ENCODE results near the gene PKP4. TPM values are rescaled to one million over a fixed set of nuclear protein-coding genes. Genes with fewer than 3 reads are reported as not detected.
"Not testable (repeated sequence)": the region's sequence is repeated elsewhere in the genome, so short reads cannot be mapped to it uniquely, and the experiment has no call there.

Gene PKP4
- polyA plus RNA-seq, 4 donors: 146 to 181 (median 163) TPM

GRCh38 chr2:158668001-158668765 lies 211.4 kb downstream of the PKP4 start:
- peak in 2 of 4 donors; percentile 23 to 40 for DNase-seq (ENCODE audit: low read depth in 4 of 4, low spot score in 3 of 4)

GRCh38 chr2:158670292-158670691 lies 213.5 kb downstream of the PKP4 start:
- no peak for DNase-seq (ENCODE audit: low read depth in 4 of 4, low spot score in 3 of 4)

- no peak for DNase-seq (ENCODE audit: low read depth in 4 of 4, low spot score in 3 of 4)
Observed at GRCh38 chr2:158671360-158672245, 214.9 kb downstream of the PKP4 start.

GRCh38 chr2:158676295-158676694 lies 219.5 kb downstream of the PKP4 start:
- no peak for DNase-seq (ENCODE audit: low read depth in 4 of 4, low spot score in 3 of 4)

GRCh38 chr2:158676696-158677095 lies 219.9 kb downstream of the PKP4 start:
- no peak for DNase-seq (ENCODE audit: low read depth in 4 of 4, low spot score in 3 of 4)

DNA sequence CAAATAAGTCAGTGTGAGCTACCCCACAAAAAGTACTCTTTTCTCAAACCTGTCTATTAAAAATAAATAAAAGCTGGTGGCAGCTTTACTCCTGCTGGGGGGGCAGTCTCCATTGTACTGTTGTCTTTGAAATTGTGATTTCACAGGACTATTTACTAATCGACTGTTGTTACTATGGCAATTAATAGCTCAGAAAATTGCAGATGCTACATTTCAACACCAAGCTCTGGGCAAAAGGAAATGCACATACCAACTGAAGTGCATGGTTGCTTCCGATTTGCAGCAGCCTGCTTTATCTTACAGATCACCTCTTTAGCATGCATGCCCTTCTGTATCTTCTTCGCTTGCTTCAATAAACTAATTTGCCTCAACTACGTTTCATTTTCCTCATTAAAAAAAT lies 220.8 kb downstream of the PKP4 start:
- no peak for DNase-seq (ENCODE audit: low read depth in 4 of 4, low spot score in 3 of 4)

DNA sequence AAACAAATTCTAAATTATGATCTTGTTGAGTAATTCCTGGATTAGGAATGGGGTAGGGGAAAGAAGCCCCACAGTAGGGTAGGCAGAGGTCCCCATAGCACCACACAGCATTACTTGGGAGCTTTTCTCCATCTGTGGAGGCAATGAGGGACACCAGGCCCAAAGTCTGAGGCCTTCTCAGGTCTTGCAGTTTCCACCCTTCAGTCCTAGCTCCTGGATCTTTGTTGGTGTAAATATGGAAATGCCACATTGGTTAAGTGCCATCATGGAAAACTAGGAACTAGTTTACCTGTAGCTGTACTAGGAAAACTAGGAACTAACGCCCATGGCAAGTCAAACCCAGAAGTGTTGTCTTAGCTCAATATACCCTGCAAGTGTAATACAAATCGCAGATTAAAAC lies 225.1 kb downstream of the PKP4 start:
- no peak for DNase-seq (ENCODE audit: low read depth in 4 of 4, low spot score in 3 of 4)

DNA sequence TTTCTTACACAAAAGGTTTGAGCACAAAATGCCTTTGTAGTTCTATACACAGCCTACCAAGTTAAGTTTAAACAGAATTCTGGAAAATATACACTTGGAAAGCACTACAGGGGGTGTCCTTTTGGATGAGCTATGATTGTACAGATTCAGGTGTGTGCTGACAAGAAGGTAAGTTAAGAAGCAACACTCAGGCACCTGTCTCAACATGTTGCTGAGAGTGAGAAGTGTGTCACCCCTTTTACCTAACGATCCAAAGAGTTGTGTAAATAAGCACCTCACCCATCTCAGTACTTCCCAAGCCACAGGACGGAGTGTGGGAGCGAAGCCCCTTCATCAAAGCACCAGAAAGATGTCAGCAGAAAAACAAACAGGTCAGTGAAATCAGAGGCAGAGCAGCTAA lies 228.9 kb downstream of the PKP4 start:
- no peak for DNase-seq (ENCODE audit: low read depth in 4 of 4, low spot score in 3 of 4)

DNA sequence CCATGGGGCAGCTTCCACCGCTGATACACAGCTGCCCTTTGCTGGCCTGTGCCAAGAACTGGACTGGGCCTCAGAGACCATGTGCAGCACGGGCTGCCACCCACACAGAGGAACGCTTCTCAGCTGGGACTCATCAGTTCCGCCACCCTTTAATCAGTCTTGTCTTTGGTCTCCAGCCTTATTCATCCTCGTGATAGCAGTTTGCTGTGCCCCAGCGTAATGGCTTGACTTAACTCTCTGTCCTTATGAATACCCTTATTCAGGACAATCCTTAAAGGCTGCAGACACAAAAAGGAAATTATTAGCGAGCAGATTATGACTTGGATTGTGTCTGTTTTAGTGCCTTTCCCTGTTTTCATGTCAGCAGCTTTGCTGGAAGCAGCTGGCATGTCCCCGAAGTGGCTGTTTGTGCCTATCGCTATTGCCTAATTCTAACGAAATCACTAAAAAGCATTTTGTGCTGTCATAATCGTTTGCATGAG lies 229.5 kb downstream of the PKP4 start:
- no peak for DNase-seq (ENCODE audit: low read depth in 4 of 4, low spot score in 3 of 4)

- no peak for DNase-seq (ENCODE audit: low read depth in 4 of 4, low spot score in 3 of 4)
Observed at GRCh38 chr2:158687315-158687714, 230.6 kb downstream of the PKP4 start.

DNA sequence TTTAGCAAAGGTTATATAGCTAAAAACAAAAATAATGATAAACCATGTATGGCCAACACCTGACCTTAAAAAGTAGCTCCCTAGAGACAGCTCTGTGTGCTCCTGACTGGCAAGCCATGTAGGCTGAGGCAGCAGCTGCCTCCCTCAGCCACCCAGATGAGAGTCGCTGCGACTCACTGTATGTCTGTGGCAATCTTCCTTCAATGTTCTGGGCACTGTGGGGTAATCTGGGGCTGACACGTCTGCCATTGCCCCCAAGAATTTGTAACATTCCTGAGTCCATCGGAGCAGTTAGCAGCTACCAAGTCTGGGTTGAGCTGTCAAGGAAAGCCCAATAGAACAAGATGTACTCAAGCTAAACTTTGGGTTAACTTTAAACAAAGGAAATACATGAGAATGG lies 232.0 kb downstream of the PKP4 start:
- DNase-seq (ENCODE audit: low read depth in 4 of 4, low spot score in 3 of 4): no peak

- no peak for DNase-seq (ENCODE audit: low read depth in 4 of 4, low spot score in 3 of 4)
Observed at GRCh38 chr2:158689391-158689790, 232.6 kb downstream of the PKP4 start.

GRCh38 chr2:158690823-158691222 lies 234.1 kb downstream of the PKP4 start:
- no peak for DNase-seq (ENCODE audit: low read depth in 4 of 4, low spot score in 3 of 4)

DNA sequence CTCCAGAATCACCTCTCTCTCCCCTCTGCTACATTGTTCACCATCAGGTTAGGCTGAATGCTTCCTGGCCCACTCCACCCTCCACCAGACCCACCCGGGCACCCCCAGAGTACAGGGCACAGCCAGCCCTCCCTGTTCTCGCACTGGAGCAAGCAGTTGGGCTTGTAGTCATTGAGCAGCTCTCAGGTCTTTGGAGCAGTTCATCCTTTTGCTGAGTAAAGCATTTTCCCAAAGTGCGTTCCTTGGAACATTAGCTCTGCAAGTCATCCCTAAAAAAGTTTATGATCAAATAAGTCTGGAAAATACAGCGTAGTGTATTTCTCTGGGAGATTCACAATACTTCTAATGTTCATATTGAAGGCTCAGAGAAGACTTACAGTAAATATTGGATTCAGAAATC lies 234.9 kb downstream of the PKP4 start:
- no peak for DNase-seq (ENCODE audit: low read depth in 4 of 4, low spot score in 3 of 4)

GRCh38 chr2:158692372-158693103 lies 235.8 kb downstream of the PKP4 start:
- no peak for DNase-seq (ENCODE audit: low read depth in 4 of 4, low spot score in 3 of 4)

GRCh38 chr2:158693476-158693875 lies 236.7 kb downstream of the PKP4 start:
- DNase-seq (ENCODE audit: low read depth in 4 of 4, low spot score in 3 of 4): no peak

- DNase-seq (ENCODE audit: low read depth in 4 of 4, low spot score in 3 of 4): no peak
Observed at GRCh38 chr2:158695305-158695704, 238.6 kb downstream of the PKP4 start.

- DNase-seq (ENCODE audit: low read depth in 4 of 4, low spot score in 3 of 4): not testable (repeated sequence)
Observed at GRCh38 chr2:158695744-158696143, 239.0 kb downstream of the PKP4 start.

DNA sequence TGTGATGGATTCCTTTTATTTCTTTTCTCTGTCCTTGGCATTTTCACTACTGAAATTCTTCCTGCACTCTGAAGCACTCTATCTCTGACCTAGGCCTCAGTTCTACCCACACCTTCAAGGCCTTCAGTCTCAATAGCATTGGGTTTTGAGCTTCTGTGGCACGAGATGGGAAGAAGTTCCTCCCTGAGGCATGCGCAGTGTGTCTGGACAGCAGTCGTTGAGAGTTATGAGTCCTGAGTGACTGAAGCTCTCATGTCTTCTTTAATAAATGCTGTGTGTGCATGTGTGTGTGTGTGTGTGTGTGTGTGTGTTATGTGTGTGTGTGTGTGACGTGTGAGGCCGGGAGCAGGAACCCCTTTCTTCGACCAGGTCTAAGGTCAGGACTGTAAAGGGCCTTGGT lies 242.6 kb downstream of the PKP4 start:
- DNase-seq (ENCODE audit: low read depth in 4 of 4, low spot score in 3 of 4): no peak

GRCh38 chr2:158701101-158701500 lies 244.3 kb downstream of the PKP4 start:
- no peak for DNase-seq (ENCODE audit: low read depth in 4 of 4, low spot score in 3 of 4)

DNA sequence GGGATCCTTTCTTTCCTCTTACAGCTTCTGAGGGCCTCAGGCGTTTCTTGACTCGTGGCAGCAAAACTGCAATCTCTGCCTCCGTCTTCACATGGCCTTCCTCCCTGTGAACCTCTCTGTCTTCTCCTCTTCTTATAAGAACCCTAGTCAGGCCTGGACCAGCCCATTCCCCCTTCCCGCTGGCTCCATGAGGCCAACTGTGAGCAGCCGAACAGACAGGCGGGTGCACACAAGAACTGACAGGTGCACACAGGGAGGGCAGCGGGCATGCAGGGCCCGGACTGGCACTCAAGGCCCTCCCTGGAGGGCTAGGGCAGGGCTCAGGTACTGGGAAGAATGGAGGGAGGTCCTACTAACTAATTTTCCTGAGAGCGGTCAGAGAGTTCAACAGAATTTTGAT lies 246.0 kb downstream of the PKP4 start:
- DNase-seq (ENCODE audit: low read depth in 4 of 4, low spot score in 3 of 4): no peak

All from right renal pelvis (tissue), 4 donors.